HCT116 (cell line): Measurements from ENCODE around the gene TMEM82. TPM values are rescaled to one million over a fixed set of nuclear protein-coding genes. Genes with fewer than 3 reads are reported as not detected.

Source experiments
- ATAC-seq: fragments of 200-7000 bp; cut with Tn5 transposase; 2 replicates; pipeline ENCODE4 v1.9.1; 2020; ENCODE audit warnings: mild to moderate bottlenecking, moderate library complexity
- BruUV-seq: library from RNA; stranded (reverse); fragments of 400-500 nt; replicated peaks from 2 replicates; lab custom pipeline; 2021; lab: Mats Ljungman, UMichigan
- CTCF ChIA-PET: fragments of 300-600 bp; sonication (Branson Sonifier 250); formaldehyde crosslinking; loops from one replicate; lab custom pipeline; 2021; ENCODE audit warnings: antibody characterized with exemption; lab: Charles Lee
- POLR2A ChIA-PET: fragments of 300-600, 350-600 bp; sonication (Branson Sonifier 250); formaldehyde crosslinking; loops from one replicate; lab custom pipeline; 2021; ENCODE audit warnings: antibody characterized with exemption; lab: Charles Lee
- RAD21 ChIA-PET, 2 experiments: fragments of 300-600 bp; sonication (Branson Sonifier 250); formaldehyde crosslinking; loops; one replicate each; lab custom pipeline; 2023; ENCODE audit warnings: low total read pairs in 2 of 2; ENCODE audit not compliant: uncharacterized antibody in 2 of 2, unreplicated experiment in 2 of 2, low non-redundant PET in 1 of 2; lab: Charles Lee
- DNase-seq: peaks from one replicate; pipeline ENCODE4 v3.0.0-alpha.2; 2010; ENCODE audit warnings: low read depth, low spot score
- H2AFZ ChIP-seq: fragments of 200-600 bp; shearing (Covaris generic), sonication (generic); 2 replicates; pipeline ENCODE4 v1.6.1; 2017; ENCODE audit warnings: low read depth, mixed run types, mixed read lengths, antibody characterized with exemption, low read length; ENCODE audit not compliant: poor library complexity, severe bottlenecking
- H3K27ac ChIP-seq: 2 replicates; pipeline ENCODE4 v1.5.1; 2012; ENCODE audit warnings: low read depth, low read length
- H3K27me3 ChIP-seq: fragments of 200-600 bp; sonication (generic); 2 replicates; pipeline ENCODE4 v1.6.1; 2016; ENCODE audit warnings: mixed run types, low read length, mixed read lengths; ENCODE audit not compliant: insufficient read depth
- H3K36me3 ChIP-seq, 2 experiments: fragments of 200-500 bp in 1 of 2; fragments of 200-600 bp in 1 of 2; sonication (Bioruptor generic) in 1 of 2; sonication (generic) in 1 of 2; 2 replicates each; pipeline versions ENCODE4 v1.5.1 to v1.6.1; 2014 to 2016; ENCODE audit warnings: low read length in 2 of 2, inconsistent platforms in 1 of 2, mixed read lengths in 1 of 2, mixed run types in 1 of 2; ENCODE audit not compliant: insufficient read depth in 2 of 2, control insufficient read depth in 1 of 2
- H3K4me1 ChIP-seq, 2 experiments: fragments of 200-600 bp in 1 of 2; sonication (generic) in 1 of 2; 2 replicates each; pipeline versions ENCODE4 v1.5.1 to v1.6.1; 2012 to 2017; ENCODE audit warnings: low read length in 2 of 2, inconsistent platforms in 1 of 2, mild to moderate bottlenecking in 1 of 2, mixed read lengths in 1 of 2, mixed run types in 1 of 2, moderate library complexity in 1 of 2; ENCODE audit not compliant: insufficient read depth in 2 of 2, control insufficient read depth in 1 of 2
- H3K4me2 ChIP-seq: fragments of 200-600 bp; sonication (generic); 2 replicates; pipeline ENCODE4 v1.6.1; 2017; ENCODE audit warnings: mixed run types, low read length, mixed read lengths
- H3K4me3 ChIP-seq, 2 experiments: fragments of 200-600 bp in 1 of 2; sonication (generic) in 1 of 2; replicated peaks in 1 of 2; 2 replicates each; pipeline ENCODE4 v1.5.1; 2011 to 2016; ENCODE audit warnings: low read length in 2 of 2, control low read depth in 1 of 2, low read depth in 1 of 2, mild to moderate bottlenecking in 1 of 2, mixed read lengths in 1 of 2, mixed run types in 1 of 2
- H3K79me2 ChIP-seq: fragments of 200-600 bp; sonication (generic); 2 replicates; pipeline ENCODE4 v1.6.1; 2017; ENCODE audit warnings: mild to moderate bottlenecking, mixed run types, low read length, moderate library complexity, mixed read lengths; ENCODE audit not compliant: insufficient read depth
- H3K9ac ChIP-seq: fragments of 200-600 bp; sonication (generic); 2 replicates; pipeline ENCODE4 v1.6.1; 2016; ENCODE audit warnings: low read length, mixed read lengths
- H3K9me2 ChIP-seq: fragments of 200-600 bp; sonication (generic), shearing (Covaris generic); 2 replicates; pipeline ENCODE4 v1.6.1; 2017; ENCODE audit warnings: mixed run types, mild to moderate bottlenecking, moderate library complexity; ENCODE audit not compliant: insufficient read depth
- H3K9me3 ChIP-seq, 2 experiments: fragments of 200-500 bp in 1 of 2; fragments of 200-600 bp in 1 of 2; sonication (Bioruptor generic) in 1 of 2; sonication (generic) in 1 of 2; 2 replicates each; pipeline ENCODE4 v1.6.1; 2014 to 2017; ENCODE audit warnings: low read length in 2 of 2, mixed read lengths in 2 of 2, inconsistent platforms in 1 of 2, low read depth in 1 of 2, mild to moderate bottlenecking in 1 of 2, mixed run types in 1 of 2, moderate library complexity in 1 of 2; ENCODE audit not compliant: control insufficient read depth in 1 of 2, insufficient read depth in 1 of 2
- H4K20me1 ChIP-seq: fragments of 200-600 bp; sonication (generic), shearing (Covaris generic); 2 replicates; pipeline ENCODE4 v1.6.1; 2017; ENCODE audit warnings: mixed run types, mild to moderate bottlenecking, moderate library complexity; ENCODE audit not compliant: insufficient read depth
- CBX3 ChIP-seq: IDR thresholded peaks from 2 replicates; pipeline ENCODE4 v1.6.1; 2012; ENCODE audit warnings: low read depth
- CEBPB ChIP-seq: IDR thresholded peaks from 2 replicates; pipeline ENCODE4 v1.6.1; 2012; ENCODE audit warnings: low read depth
- ELF1 ChIP-seq: IDR thresholded peaks from 2 replicates; pipeline ENCODE4 v1.6.1; 2012; ENCODE audit warnings: low read depth, borderline replicate concordance
- EZH2phosphoT487 ChIP-seq: fragments of 200-600 bp; IDR thresholded peaks from 2 replicates; pipeline ENCODE4 v1.6.1; 2018; ENCODE audit warnings: antibody characterized with exemption, borderline replicate concordance
- FOSL1 ChIP-seq: IDR thresholded peaks from 2 replicates; pipeline ENCODE4 v1.6.1; 2012; ENCODE audit warnings: low read depth
- JUND ChIP-seq: IDR thresholded peaks from 2 replicates; pipeline ENCODE4 v1.6.1; 2012
- POLR2AphosphoS5 ChIP-seq: IDR thresholded peaks from 2 replicates; pipeline ENCODE4 v1.6.1; 2011; ENCODE audit warnings: mild to moderate bottlenecking, low read depth, low read length, moderate library complexity
- RAD21 ChIP-seq: IDR thresholded peaks from 2 replicates; pipeline ENCODE4 v1.6.1; 2012; ENCODE audit warnings: low read depth, mild to moderate bottlenecking
- SIN3A ChIP-seq: IDR thresholded peaks from 2 replicates; pipeline ENCODE4 v1.6.1; 2012; ENCODE audit warnings: low read depth
- SP1 ChIP-seq: IDR thresholded peaks from 2 replicates; pipeline ENCODE4 v1.6.1; 2012; ENCODE audit warnings: low read depth
- SRF ChIP-seq: IDR thresholded peaks from 2 replicates; pipeline ENCODE4 v1.6.1; 2012; ENCODE audit warnings: low read depth
- ZFX ChIP-seq: fragments of 450-650 bp; IDR thresholded peaks from 2 replicates; pipeline ENCODE4 v1.6.1; 2017
- ZNF274 ChIP-seq: fragments of 200-500 bp; sonication (Bioruptor generic); IDR thresholded peaks from 2 replicates; pipeline ENCODE4 v1.6.1; 2014; ENCODE audit warnings: mild to moderate bottlenecking, low read depth, low read length, inconsistent platforms
- intact Hi-C: fragments of 100-400 bp; cut with micrococcal nuclease; formaldehyde crosslinking; loops from 2 replicates; pipeline ENCODE4 v1.10.0; 2022
- total RNA-seq: library from RNA; stranded (reverse); gene quantifications from one replicate; pipeline ENCODE4 v1.2.1, GENCODE V29; 2021; ENCODE audit not compliant: unreplicated experiment
- TF ChIP-seq, protein P1 (sequence below): IDR thresholded peaks from 2 replicates; pipeline ENCODE4 v1.6.1; 2012
- TF ChIP-seq, protein P2 (sequence below): IDR thresholded peaks from 2 replicates; pipeline ENCODE4 v1.6.1; 2012; ENCODE audit warnings: low read depth
- TF ChIP-seq, protein P3 (sequence below): IDR thresholded peaks from 2 replicates; pipeline ENCODE4 v1.6.1; 2012
- TF ChIP-seq, protein P4 (sequence below): IDR thresholded peaks from 2 replicates; pipeline ENCODE4 v1.6.1; 2011; ENCODE audit warnings: mild to moderate bottlenecking, low read length, moderate library complexity; ENCODE audit not compliant: insufficient replicate concordance; ENCODE audit errors: extremely low read depth

The TMEM82 gene
- total RNA-seq, 1 experiment from 2014 or later: not detected

DNA sequence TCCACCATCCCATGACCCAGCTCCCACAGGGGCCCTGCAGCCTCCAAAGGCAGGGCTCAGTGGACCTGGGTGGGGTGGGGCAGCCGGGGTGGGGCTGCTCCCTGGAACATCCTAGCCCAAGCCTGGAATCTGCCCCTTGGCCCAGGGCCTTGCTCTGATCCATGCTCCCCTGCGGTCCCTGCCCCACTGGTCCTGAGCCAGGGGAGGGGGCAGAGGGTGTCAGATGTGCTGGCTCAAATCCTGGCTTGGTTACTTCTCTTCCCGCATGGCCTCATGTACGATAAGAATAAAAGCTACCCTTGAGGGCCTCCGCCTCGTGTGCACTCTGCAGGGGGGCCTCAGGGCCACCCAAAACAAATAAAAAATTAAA is 5.4 kb upstream of the TMEM82 start:
- H3K4me3 ChIP-seq: no peak overlapping the region
- peaks cover 0 to under 1% of the 10 kb centered on the region in 2 experiments; a peak in 1 of 4 replicates for H3K36me3 ChIP-seq
- no TSS peak for BruUV-seq
- no peak overlapping the region for H3K27ac ChIP-seq
- no peaks in the 10 kb centered on the region for H3K27me3 ChIP-seq
- POLR2A ChIA-PET: no interaction called here
- no peak for ATAC-seq
- RAD21 ChIA-PET: no interaction called here
- DNase-seq: no peak
- no peak overlapping the region for H3K9ac ChIP-seq
- H2AFZ ChIP-seq: no peak overlapping the region
- TF ChIP-seq ZFX (no peak), FOSL1 (no peak), RAD21 (no peak), ELF1 (no peak), CEBPB (no peak), ZNF274 (no peak), SP1 (no peak), SRF (no peak), SIN3A (no peak), EZH2phosphoT487 (no peak), POLR2AphosphoS5 (no peak), JUND (no peak), CBX3 (no peak)
- TF ChIP-seq, protein P1, sequence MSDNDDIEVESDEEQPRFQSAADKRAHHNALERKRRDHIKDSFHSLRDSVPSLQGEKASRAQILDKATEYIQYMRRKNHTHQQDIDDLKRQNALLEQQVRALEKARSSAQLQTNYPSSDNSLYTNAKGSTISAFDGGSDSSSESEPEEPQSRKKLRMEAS: no peak
- TF ChIP-seq, protein P2, sequence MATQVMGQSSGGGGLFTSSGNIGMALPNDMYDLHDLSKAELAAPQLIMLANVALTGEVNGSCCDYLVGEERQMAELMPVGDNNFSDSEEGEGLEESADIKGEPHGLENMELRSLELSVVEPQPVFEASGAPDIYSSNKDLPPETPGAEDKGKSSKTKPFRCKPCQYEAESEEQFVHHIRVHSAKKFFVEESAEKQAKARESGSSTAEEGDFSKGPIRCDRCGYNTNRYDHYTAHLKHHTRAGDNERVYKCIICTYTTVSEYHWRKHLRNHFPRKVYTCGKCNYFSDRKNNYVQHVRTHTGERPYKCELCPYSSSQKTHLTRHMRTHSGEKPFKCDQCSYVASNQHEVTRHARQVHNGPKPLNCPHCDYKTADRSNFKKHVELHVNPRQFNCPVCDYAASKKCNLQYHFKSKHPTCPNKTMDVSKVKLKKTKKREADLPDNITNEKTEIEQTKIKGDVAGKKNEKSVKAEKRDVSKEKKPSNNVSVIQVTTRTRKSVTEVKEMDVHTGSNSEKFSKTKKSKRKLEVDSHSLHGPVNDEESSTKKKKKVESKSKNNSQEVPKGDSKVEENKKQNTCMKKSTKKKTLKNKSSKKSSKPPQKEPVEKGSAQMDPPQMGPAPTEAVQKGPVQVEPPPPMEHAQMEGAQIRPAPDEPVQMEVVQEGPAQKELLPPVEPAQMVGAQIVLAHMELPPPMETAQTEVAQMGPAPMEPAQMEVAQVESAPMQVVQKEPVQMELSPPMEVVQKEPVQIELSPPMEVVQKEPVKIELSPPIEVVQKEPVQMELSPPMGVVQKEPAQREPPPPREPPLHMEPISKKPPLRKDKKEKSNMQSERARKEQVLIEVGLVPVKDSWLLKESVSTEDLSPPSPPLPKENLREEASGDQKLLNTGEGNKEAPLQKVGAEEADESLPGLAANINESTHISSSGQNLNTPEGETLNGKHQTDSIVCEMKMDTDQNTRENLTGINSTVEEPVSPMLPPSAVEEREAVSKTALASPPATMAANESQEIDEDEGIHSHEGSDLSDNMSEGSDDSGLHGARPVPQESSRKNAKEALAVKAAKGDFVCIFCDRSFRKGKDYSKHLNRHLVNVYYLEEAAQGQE: no peak
- TF ChIP-seq, protein P3, sequence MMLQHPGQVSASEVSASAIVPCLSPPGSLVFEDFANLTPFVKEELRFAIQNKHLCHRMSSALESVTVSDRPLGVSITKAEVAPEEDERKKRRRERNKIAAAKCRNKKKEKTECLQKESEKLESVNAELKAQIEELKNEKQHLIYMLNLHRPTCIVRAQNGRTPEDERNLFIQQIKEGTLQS: no peak
- TF ChIP-seq, protein P4, sequence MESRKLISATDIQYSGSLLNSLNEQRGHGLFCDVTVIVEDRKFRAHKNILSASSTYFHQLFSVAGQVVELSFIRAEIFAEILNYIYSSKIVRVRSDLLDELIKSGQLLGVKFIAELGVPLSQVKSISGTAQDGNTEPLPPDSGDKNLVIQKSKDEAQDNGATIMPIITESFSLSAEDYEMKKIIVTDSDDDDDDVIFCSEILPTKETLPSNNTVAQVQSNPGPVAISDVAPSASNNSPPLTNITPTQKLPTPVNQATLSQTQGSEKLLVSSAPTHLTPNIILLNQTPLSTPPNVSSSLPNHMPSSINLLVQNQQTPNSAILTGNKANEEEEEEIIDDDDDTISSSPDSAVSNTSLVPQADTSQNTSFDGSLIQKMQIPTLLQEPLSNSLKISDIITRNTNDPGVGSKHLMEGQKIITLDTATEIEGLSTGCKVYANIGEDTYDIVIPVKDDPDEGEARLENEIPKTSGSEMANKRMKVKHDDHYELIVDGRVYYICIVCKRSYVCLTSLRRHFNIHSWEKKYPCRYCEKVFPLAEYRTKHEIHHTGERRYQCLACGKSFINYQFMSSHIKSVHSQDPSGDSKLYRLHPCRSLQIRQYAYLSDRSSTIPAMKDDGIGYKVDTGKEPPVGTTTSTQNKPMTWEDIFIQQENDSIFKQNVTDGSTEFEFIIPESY: no peak
- no peaks in the 10 kb centered on the region for H3K79me2 ChIP-seq
- no peak overlapping the region for H3K4me2 ChIP-seq
- CTCF ChIA-PET: no interaction called here
- H3K9me3 ChIP-seq: no peaks in the 10 kb centered on the region
- H4K20me1 ChIP-seq: no peaks in the 10 kb centered on the region
- peaks cover 4 to 6% of the 10 kb centered on the region in 2 experiments; a peak in 3 of 4 replicates for H3K4me1 ChIP-seq
- intact Hi-C loops: no loop called here
- H3K9me2 ChIP-seq: no peaks in the 10 kb centered on the region
